ENCODE results near the gene CHD5. TPM values are rescaled to one million over a fixed set of nuclear protein-coding genes. Genes with fewer than 3 reads are reported as not detected.
A peak's percentile ranks its signal among the peaks of the same experiment; 100 is the strongest.

CHD5 gene
- total RNA-seq, 1 experiment from 2014 or later, result 6.1 TPM

DNA sequence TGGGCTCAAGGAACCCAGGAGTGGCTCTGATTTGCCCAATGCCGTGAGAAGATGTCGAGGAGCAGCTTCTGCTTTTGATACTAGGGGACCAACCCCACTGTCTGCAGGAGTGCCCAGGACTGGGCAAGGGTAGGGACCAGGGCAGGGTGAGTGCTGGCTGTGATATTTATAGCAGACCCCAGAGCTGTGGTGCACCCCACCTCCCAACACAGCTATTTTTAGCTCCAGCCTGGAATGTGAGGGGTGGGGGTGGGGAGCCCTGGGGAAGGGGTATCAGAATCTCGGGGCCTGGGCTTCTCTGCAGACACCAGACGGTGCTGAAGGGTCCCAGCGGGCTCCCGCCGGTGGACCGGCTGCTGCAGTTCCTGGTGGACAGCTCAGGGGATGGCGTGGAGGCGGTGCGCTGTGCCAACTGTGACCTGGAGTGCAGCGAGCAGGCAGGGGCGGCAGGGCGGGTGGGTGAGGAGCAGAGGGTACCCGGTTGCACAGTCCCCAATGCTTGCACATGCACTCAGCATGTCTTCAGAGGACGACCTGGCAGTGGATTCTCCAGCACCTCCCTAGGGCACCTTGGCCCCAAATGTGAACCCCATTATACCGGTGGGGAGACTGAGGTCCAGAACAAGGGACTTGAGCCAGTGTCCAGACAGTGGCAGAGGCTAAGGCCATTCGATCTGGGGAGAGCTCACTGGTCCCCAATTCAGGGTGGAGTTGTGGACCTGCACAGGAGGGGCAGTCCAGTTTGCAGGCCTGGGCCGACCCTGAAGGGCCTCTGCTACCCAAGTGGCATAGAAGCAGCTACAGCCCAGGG lies 27.2 kb upstream of the CHD5 start:
- TSS peak; percentile 73 for BruUV-seq (replicated peaks)
- Histone ChIP-seq H3K27ac (ENCODE audit: low read depth, low read length) (peak overlapping the region; percentile 99), H3K4me3 (replicated peaks in 1 of 2; ENCODE audit: low read depth in 1 of 2, low read length in 2 of 2) (peak overlapping the region; percentile 82 to 96), H3K4me1 (ENCODE audit: control insufficient read depth in 1 of 2, insufficient read depth in 2 of 2, low read length in 2 of 2) (peaks cover 7 to 27% of the 10 kb centered on the region in 2 experiments), H3K36me3 (ENCODE audit: control insufficient read depth in 1 of 2, insufficient read depth in 2 of 2, low read length in 2 of 2) (peaks cover 0 to 17% of the 10 kb centered on the region in 2 experiments; a peak in 2 of 4 replicates), H3K27me3 (ENCODE audit: insufficient read depth, low read length) (no peaks in the 10 kb centered on the region), H3K4me2 (ENCODE audit: low read length) (peak overlapping the region; percentile 98), H3K9me2 (ENCODE audit: insufficient read depth) (no peaks in the 10 kb centered on the region), H4K20me1 (ENCODE audit: insufficient read depth) (no peaks in the 10 kb centered on the region), H3K9ac (ENCODE audit: low read length) (peak overlapping the region; percentile 99), H3K79me2 (ENCODE audit: insufficient read depth, low read length) (peaks cover 24% of the 10 kb centered on the region), H3K9me3 (ENCODE audit: control insufficient read depth in 1 of 2, insufficient read depth in 1 of 2, low read depth in 1 of 2, low read length in 2 of 2) (no peaks in the 10 kb centered on the region), H2AFZ (ENCODE audit: low read depth, low read length, poor library complexity, severe bottlenecking) (no peak overlapping the region)
- ChIA-PET CTCF (interaction anchor here (0.7 to 3.8 kb wide), 5 partner anchors 14 to 233 kb away, joined by 3 to 44 read pairs (median 6); no protein-coding TSS in a partner anchor), POLR2A (interaction anchor here (1.5 kb wide), 1 partner anchor 13 kb away, joined by 11 read pairs; no protein-coding TSS in a partner anchor), RAD21 (ENCODE audit: low non-redundant PET in 1 of 2, low total read pairs in 2 of 2, uncharacterized antibody in 2 of 2, unreplicated experiment in 2 of 2) (interaction anchor here in 1 of 2 experiments (0.5 kb wide), 1 partner anchor 168 kb away, joined by 3 read pairs; no protein-coding TSS in a partner anchor)
- intact Hi-C loops (cut with micrococcal nuclease), result no loop called here
- DNase-seq (ENCODE audit: low read depth, low spot score), result no peak
- ATAC-seq, result no peak
- no peak for TF ChIP-seq JUND (IDR thresholded peaks at IDR 0.05)
- TF ChIP-seq, protein P1, sequence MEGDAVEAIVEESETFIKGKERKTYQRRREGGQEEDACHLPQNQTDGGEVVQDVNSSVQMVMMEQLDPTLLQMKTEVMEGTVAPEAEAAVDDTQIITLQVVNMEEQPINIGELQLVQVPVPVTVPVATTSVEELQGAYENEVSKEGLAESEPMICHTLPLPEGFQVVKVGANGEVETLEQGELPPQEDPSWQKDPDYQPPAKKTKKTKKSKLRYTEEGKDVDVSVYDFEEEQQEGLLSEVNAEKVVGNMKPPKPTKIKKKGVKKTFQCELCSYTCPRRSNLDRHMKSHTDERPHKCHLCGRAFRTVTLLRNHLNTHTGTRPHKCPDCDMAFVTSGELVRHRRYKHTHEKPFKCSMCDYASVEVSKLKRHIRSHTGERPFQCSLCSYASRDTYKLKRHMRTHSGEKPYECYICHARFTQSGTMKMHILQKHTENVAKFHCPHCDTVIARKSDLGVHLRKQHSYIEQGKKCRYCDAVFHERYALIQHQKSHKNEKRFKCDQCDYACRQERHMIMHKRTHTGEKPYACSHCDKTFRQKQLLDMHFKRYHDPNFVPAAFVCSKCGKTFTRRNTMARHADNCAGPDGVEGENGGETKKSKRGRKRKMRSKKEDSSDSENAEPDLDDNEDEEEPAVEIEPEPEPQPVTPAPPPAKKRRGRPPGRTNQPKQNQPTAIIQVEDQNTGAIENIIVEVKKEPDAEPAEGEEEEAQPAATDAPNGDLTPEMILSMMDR (IDR thresholded peaks at IDR 0.05 in 2 of 3, conservative IDR thresholded peaks at IDR 0.05 in 1 of 3; ENCODE audit: borderline replicate concordance in 1 of 3, insufficient read depth in 1 of 3, low read depth in 2 of 3, low read length in 2 of 3), result no peak
- TF ChIP-seq POLR2AphosphoS5 (IDR thresholded peaks at IDR 0.05; ENCODE audit: low read depth, low read length), result no peak
- no peak for TF ChIP-seq TCF7L2 (IDR thresholded peaks at IDR 0.05; ENCODE audit: borderline replicate concordance, extremely low read depth, insufficient read depth, insufficient read length)
